HG03439 (cell line): ENCODE results near the gene SHISA9.

Source experiments
- ATAC-seq: cut with Tn5 transposase; IDR thresholded peaks from one replicate; pipeline ENCODE4 v1.9.1; 2021; ENCODE audit warnings: mild to moderate bottlenecking, moderate library complexity; ENCODE audit not compliant: unreplicated experiment

The SHISA9 gene

DNA sequence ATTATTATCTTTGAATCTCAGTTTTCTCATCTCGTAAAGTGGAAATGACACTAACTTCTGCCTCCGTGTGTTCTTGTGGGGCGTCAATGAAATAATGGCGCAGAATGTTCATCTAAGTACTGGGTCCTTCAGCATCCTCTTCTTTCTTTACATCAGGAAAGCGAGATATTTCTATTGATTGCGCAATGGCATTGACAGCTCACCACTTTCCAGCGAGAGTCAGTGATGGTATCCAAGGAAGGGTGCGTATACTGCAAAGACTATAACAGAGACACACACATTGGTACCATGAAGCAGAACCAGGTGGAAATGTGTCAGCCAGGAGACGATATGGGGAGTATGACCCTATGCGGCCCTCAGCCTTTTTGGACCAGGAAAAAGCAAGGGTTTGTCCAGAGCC is 162.1 kb downstream of the SHISA9 start:
- ATAC-seq: no peak

DNA sequence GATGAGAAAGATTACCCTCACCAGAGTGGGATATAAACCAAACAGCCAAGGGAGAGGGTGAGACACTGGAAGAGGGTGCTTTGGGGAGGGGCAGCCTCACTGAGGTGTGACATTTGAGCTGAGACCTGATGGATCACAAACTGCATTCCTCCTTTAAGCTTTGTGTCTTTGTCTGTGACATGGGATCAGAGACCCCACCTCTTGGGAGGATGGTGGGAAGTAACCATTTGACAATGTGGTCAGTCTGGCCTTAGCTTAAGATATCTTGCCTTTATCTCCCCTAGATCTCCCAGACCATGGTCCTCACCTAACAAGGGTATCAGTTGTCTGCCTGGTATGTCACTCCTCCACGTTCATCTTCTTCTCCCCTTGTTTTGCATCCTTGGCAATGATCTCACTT is 163.4 kb downstream of the SHISA9 start:
- ATAC-seq: no peak

DNA sequence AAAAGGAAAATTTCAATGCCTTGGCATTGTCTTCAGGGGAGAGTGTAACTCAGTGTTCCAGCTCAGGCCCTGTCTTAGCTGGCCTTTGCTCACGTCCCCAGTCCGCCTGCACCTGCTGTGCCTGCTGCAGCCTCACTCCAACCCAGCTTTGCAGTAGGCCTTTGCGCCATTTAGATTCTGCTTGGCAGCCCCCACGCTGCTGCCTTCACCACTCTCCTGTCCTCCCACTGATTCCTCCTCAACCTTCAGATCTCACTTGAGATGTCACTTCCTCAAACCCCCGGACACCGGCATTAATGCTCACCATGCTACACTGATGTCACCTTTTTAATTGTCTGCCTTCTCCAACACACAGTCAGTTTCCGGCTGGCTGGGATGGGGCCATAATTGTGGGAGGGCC is 166.2 kb downstream of the SHISA9 start:
- ATAC-seq: no peak

DNA sequence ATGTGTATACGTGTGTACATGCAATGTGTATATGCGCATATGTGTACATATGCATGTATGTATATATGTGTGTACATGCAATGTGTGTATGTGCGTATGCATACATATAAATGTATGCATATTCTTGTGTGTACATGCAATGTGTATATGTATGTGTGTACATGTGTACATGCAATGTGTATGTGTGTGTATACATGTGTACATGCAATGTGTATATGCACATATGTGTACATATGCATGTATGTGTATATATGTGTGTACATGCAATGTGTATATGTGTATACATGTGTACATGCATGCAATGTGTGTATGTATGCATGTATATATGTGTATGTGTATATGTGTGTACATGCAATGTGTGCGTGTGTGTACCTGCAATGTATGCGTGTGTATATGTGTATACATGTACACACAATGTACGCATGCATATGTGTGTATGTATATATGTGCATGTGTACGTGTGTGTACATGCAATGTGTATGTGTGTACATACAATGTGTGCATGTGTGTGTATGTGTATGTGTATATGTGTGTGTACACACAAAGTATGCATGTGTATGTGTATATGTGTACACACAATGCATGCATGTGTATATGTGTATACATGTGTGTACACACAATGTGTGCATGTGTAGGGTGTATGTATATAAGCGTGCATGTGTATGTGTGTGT is 167.7 kb downstream of the SHISA9 start:
- no peak for ATAC-seq

DNA sequence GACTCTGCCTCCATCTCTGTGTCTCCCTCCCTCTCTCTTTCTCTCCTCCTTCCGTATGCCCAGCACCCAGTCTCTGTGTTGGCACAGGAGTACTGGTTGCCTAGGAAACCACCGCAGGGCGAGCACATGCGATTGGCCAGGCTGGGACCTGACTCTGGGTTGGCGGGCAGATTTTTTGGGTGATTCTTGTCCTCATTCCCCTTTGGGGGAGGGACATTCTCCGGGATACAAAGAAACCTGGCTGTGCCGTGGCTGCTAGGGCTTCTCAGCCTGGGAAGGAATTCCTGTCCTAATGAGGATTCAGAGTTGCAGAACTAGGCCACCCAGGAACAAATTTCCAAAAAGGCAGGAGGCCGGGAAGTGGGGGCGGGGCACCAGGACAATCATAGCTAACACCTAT is 168.9 kb downstream of the SHISA9 start:
- ATAC-seq: no peak

DNA sequence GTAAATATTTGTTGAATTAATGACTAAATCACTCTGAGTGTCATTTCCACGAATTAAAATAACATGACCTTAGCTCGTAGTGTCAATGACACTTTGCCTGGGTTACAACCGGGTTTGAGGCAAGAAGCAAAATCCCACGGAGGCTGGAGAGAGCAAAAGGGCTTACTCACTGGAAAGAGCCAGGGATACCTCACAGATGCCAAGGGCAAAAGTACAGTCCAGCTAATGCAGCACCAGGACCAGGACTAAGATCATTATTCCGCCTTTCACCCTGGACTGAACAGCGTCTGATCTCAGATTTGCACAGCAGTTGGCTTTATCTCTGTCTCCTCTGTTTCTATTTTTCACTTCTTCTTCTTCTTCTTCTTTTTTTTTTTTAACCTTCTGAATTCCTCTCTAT is 175.5 kb downstream of the SHISA9 start:
- no peak for ATAC-seq

DNA sequence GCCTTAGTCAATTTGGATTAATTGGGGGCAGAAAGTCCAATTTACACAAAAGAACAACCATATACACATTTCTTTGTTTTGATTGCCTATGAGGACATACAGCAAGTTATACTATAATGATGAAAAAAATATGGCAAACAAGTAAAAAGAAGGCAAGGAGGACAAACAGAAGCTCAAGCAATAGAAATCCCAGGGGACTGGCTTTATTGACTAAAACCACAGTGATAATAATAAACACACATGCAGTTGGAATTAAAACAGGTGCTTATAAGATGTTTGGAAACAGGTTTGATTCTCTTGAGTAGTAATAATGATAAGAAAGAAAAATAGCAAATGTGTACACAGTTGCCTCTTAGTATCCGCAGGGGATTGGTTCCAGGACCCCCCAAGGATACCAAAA is 176.4 kb downstream of the SHISA9 start:
- ATAC-seq: no peak

DNA sequence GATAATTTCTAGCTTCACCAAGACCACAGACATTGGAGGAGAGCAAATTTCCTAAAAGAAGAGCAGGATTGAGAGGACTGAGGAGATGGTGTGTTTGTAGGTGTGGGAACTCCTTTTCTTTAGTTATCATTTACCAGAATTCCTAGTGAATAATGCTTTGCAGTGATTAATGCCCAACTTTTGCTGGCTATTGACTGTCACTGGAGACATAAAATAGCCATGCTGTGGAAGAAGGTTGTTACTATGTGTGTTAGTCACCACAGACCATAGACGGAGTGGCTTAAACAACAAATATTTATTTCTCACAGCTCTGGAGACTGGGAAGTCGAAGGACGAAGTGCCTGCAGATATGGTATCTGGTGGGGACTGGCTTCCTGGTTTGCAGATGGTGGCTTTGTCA is 179.1 kb downstream of the SHISA9 start:
- ATAC-seq: no peak

DNA sequence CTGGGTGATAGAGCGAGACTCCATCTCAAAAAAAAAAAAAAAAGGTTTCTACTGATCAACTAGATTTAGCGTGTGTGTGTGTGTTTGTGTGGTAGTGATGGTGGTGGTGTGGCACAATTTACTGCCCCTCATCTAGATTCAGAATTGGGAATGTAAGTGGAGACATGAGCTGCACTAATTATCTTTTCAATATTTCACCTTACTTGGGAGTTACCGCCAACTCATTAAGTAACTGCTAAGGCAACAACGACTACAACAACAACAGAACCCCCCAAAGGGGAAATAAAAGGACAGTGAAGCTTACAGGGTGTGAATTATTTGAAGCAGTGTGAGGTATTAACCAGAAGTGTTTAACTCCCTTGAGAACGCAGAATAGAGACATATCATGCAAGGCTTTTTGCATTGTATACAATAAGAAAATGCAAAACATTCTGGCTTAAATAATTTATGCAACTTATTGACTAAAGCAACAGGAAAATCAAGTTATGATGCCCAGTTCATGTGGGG is 180.5 kb downstream of the SHISA9 start:
- ATAC-seq: no peak

DNA sequence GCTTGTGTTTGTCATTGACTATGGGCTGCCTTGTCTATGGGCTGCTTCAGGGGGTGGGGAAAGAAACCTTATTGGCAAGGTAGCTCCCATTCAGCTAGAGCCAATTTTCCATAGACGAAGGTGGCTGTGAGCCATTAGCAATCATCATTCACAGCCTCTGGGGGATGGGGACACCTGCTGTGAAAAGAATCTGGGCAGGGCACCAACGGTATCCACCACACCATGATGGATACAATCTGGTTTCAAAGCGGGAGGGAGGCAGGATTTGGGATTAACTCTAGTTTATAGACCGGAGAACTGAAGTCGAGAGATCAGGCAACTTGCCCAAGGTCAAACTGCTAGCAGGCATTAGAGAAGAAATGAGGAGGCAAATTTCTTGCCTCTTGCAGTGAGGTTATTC is 182.3 kb downstream of the SHISA9 start:
- ATAC-seq: no peak

DNA sequence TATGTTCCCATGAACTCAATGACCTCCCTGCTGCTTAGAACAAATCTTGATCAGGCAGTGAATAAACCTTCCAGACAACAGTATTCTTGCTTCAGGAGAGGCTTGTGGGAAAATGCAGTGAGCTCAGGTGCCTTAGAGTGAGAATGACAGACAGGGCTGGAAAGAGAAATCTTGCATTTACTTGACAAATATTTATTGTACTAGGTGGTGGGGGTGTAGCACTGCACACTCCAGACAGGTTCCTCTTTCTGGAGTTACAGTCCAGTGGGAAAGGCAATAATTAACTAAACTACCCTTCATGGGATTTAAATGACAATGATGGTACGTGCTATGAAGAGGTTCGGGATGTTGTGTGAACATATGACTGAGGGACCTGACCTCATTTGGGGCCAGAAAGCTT is 182.9 kb downstream of the SHISA9 start:
- no peak for ATAC-seq

DNA sequence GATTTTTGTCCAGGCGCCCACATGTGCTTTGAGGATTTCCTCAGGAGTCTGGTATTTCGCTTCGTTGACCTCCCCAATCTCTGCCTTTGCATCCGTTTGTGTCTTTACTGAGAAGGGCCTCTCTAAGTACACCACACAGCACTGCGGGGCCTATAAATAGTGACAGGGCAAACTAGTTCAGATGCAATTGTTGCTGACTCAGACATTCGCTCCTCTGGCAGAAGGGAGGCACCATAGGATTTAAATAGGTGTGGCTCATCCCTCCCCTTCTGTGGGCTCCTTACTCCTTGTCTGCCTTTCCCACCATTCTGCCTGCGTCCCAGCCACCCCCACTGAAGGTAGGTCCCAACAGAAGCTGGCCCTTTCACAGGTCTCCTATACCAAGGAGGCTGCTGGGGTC is 192.3 kb downstream of the SHISA9 start:
- no peak for ATAC-seq

DNA sequence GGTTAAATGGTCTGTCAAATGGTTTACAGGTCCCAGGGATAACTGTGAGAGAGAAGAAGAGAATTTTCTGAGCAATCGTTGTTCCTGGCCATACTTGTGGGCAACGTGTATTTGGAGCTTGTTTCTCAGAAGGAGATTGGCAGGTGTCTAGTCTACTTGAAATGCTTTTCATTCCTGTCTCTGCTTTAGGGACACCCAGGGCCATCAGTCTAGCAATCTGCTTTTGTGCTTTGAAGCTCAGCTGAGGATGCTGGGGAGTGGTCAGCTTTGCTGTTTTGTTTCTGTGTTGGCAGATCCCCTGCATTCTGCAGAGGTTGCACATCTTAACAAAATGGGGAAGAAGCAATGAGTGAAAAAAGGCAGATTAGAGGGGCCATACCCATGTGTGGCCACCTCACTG is 193.7 kb downstream of the SHISA9 start:
- ATAC-seq: no peak

DNA sequence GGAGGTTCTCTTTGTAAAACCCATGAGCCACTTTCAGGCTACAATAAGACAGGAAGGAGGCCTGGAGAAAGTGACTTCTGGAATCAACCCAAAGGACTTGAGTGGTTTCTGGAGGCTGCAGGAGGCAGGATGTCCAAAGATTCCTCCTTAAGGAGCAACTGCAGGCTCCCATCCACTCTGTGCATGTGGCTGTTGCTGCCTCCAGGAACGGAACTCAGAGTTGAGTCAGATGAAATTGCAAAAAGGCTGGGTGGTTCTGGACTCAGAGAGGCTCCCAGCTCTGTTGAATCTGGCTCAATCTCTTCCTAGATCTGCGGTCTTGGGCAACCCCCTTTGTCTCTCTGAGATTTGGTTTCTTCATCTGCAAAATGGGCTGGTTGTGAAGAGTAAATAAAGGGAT is 197.1 kb downstream of the SHISA9 start:
- ATAC-seq: no peak

DNA sequence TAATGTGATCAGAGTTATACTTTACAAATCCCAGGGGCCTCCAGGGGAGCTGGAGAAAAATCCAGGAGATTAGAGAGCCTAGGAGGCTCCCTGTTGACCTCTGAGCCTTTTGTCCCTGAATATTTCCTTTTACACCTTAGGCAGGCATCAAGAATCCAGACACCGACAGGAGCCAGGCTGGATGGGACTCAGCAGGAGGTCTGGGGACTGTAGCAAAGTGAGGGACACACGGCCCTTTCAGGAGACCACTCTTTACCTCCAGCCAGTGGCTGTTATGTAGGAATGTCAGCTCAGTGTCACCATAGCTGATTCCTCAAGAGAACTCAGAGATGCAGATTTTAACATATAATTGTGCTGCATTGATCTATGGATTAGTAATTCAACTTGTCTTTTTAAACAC is 198.4 kb downstream of the SHISA9 start:
- no peak for ATAC-seq

DNA sequence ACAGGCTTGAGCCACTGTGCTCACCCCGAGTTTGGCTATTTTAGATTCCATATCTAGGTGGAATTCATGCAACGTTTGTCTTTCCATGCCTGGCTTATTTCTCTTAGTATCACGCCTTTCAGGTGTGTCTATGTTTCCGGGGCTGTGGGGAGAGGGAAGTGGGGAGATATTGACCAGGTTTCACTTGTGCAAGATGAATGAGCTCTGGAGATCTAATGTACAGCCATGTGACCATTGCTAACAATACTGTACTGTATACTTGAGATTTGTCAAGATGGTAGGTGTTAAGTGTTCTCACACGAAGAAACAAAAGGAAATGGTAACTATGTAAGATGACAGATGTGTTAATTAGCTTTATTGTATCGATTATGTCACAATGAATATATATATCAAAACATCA is 199.6 kb downstream of the SHISA9 start:
- no peak for ATAC-seq

DNA sequence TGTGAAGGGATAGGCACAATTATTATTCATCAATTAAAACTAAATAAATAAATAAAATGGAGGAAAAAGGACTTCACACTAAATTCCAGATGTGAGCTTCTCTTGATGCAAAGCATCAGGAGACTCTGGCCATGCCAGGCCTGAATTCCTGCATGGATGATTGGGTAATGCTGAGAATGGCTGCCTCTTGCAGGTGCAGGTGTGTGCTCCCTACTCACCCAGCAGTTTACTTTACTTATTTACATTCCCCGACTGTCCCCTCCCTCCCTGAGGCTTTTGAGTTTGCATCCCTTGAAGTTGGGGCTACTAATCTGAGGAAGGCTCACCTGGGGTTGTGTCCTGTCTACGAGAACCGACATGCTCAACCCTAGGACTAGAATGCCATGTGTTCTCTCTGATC is 200.4 kb downstream of the SHISA9 start:
- ATAC-seq: no peak

DNA sequence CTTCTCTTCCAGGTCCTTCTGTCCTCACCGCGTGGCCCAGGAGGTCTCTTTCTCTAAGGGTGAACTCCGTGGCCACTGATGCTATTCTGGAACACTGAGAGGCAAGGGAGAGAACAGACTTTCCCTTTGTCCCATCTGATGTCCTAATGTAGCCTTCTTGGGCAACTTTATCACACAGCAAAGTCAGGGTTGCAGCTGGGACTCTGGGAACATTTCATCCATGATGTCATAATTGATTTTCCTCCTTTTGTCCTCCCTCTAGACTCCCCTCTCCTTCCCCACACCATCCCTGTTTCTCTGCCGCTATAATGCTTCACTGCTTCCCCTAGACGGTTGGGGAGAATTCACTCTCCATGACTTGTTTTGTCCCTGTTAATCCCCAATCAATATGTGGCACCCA is 201.0 kb downstream of the SHISA9 start:
- ATAC-seq: no peak

DNA sequence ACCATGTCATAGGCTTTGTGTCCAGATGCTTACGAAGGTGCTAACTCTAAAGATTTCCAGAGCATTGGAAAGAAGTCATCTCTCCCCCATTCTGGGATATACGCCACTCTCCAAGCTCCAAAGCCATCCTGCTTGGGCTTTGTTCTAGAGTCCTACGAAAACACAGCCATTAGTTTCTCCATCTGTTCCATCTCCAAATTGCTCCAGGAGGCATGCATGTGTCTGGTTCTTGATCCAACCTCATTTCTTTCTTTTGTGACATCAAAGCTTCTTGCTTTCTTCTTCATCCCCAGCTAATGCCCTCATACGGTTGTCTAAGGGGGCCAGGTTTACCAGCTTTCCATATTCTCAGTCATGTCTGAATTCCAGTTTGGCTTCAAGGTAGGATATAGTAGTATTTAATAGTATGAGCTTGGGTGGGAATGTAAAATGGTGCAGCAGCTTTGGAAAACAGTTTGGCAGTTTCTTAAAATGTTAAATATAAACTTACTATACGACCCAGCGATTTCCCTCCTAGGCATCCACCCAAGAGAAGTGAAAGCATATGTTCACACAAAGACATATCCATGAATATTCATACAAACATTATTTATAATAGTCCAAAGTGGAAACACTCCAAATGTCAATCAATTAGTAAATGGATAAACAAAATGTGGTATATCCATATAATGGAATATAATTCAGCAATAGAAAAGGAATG is 202.6 kb downstream of the SHISA9 start:
- no peak for ATAC-seq

DNA sequence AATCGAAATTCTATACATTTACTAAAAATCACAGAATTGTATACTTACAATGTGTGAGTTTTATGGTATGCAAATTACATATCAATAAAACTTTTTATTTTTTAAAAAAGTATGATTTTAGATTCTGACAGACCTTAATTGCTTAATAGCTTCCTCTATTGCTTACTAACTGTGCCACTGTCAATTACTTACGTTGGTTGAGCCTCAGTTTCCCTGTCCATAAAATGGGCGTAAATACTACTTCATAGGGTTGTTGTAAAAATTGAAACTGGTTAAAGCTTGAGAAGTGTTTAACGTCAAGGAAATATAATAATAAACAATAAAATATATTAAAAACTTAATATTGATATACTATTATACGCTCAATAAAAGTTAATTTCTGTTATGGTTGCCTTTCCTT is 203.4 kb downstream of the SHISA9 start:
- no peak for ATAC-seq

DNA sequence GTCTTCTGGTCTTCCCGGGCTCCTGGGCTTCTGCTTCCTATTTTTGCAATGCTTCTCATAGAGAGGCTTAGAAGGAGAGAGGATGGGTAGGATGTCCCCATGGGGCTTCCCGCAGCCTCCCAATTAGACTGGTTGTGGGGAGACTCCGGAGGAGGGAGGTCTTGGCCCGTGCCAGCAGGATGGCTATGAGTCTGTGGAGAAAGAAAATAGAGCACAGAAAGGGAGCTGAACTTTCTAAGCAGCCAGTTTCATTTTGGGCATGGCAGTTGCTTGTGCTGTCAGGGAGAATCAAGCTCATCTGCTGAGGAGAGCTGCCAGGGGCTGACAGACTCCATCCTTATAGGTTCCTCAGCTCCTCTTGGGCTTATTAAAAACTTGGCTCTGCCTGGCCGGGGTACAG is 204.0 kb downstream of the SHISA9 start:
- ATAC-seq: no peak

DNA sequence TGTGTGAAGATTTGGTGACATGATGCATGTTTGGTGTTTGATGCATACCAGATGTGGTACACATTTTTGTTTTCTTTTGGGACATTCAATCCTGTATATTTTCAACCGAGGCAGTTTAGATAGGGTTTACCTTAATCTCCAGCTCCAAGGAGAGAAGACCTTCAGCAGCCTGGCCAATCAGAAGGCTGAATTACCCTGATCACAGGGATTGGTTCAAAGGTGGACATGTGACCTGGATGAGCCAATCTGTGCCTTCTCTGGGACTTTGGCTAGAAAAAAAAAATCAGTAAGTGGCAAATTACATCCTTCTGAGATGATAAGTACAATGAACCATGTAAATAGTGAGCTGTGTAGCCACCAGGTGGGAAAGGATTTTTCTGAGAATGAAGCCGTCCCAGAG is 205.1 kb downstream of the SHISA9 start:
- no peak for ATAC-seq

DNA sequence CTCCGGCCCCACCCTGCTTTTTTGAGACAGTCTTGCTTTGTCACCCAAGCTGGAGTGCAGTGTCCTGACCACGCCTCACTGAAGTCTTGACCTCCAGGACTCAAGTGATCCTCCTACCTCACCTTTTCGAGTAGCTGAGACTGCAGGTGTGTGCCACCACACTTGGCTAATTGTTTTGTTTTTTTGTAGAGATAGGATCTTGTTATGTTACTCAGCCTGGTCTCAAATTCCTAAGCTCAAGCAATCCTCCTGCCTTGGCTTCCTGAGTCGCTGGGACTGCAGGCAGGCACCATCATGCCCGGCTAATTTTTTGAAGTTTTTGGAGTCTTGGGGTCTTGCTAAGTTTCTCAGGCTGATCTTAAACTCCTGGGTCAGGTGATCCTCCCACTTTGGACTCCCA is 206.7 kb downstream of the SHISA9 start:
- no peak for ATAC-seq
